Measurements from ENCODE around the gene NPHS1.

- TF ChIP-seq POLR2A (IDR thresholded peaks at IDR 0.05): no peak
- TF ChIP-seq, protein P1, sequence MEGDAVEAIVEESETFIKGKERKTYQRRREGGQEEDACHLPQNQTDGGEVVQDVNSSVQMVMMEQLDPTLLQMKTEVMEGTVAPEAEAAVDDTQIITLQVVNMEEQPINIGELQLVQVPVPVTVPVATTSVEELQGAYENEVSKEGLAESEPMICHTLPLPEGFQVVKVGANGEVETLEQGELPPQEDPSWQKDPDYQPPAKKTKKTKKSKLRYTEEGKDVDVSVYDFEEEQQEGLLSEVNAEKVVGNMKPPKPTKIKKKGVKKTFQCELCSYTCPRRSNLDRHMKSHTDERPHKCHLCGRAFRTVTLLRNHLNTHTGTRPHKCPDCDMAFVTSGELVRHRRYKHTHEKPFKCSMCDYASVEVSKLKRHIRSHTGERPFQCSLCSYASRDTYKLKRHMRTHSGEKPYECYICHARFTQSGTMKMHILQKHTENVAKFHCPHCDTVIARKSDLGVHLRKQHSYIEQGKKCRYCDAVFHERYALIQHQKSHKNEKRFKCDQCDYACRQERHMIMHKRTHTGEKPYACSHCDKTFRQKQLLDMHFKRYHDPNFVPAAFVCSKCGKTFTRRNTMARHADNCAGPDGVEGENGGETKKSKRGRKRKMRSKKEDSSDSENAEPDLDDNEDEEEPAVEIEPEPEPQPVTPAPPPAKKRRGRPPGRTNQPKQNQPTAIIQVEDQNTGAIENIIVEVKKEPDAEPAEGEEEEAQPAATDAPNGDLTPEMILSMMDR (IDR thresholded peaks at IDR 0.05): no peak
Observed at GRCh38 chr19:35780058-35780457, 72.2 kb downstream of the NPHS1 start.

Measured in uterus (tissue), 2 donors.